ENCODE measurements around the gene APOM.

Gene APOM

GRCh38 chr6:31621991-31622390, 33.7 kb upstream of the APOM start (continued):
- TF ChIP-seq HIC1 (tag by site-specific recombination; IDR thresholded peaks at IDR 0.05) (no peak), ZNF548 (tag by site-specific recombination; IDR thresholded peaks at IDR 0.05) (no peak), ZBTB20 (tag by site-specific recombination; IDR thresholded peaks at IDR 0.05) (0 out of 2 replicates have a peak, but pooled peaks have one; percentile 19), WT1 (tag by site-specific recombination; IDR thresholded peaks at IDR 0.05) (no peak), ZNF555 (tag by site-specific recombination; conservative IDR thresholded peaks at IDR 0.05) (no peak), SETDB1 (IDR thresholded peaks at IDR 0.05; ENCODE audit: insufficient read length, low read length) (no peak)

DNA sequence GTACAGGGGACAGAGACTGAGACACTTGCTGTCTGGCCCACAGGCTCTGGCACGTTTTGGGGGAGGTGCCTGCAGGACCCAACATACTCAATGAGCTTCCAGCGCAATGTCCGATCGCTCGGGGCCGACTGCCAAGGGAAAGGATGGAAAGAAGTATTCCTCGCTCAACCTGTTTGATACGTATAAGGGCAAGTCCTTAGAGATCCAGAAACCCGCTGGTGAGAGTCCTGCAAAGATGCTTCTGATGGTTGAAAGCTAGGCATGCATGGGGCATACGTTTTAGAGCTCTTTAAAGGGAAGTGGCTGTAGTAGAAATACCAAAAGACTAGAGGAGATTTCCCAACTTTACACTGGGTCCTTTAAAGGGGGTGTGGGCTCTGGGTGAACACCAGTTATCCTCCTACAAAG, 33.0 kb upstream of the APOM start:
- Histone ChIP-seq H3K4me1 (ENCODE audit: control insufficient read depth, insufficient read depth, low read length) (peaks cover 7% of the 10 kb centered on the region; the same call in 1 of the 2 replicates), H3K36me3 (ENCODE audit: control insufficient read depth in 2 of 2, insufficient read depth in 1 of 2, low read length in 2 of 2) (peaks cover 45 to 65% of the 10 kb centered on the region in 2 experiments), H3K27ac (ENCODE audit: extremely low read depth, low read depth, low read length) (peak overlapping the region; percentile 99), H3K4me3 (ENCODE audit: low read depth, low read length) (peak overlapping the region; percentile 97; the same call in 1 of the 2 replicates), H3K9me3 (ENCODE audit: control insufficient read depth, insufficient read depth, low read depth, low read length) (no peaks in the 10 kb centered on the region)
- ChIA-PET POLR2A (interaction anchor here (0.7 to 9.7 kb wide), 15 partner anchors 13 to 1332 kb away, joined by 3 to 123 read pairs (median 4); partner anchors contain the start of genes ATP6V1G2, BAG6, DDX39B and GPANK1), CTCF (interaction anchor here (0.7 to 1.4 kb wide), 5 partner anchors 11 to 78 kb away, joined by 3 to 7 read pairs (median 5); partner anchors contain the start of gene ATP6V1G2)
- TF ChIP-seq ZNF223 (tag by site-specific recombination; IDR thresholded peaks at IDR 0.05) = no peak
- TF ChIP-seq ZNF514 (tag by site-specific recombination; IDR thresholded peaks at IDR 0.05) = no peak
- TF ChIP-seq, protein P1, sequence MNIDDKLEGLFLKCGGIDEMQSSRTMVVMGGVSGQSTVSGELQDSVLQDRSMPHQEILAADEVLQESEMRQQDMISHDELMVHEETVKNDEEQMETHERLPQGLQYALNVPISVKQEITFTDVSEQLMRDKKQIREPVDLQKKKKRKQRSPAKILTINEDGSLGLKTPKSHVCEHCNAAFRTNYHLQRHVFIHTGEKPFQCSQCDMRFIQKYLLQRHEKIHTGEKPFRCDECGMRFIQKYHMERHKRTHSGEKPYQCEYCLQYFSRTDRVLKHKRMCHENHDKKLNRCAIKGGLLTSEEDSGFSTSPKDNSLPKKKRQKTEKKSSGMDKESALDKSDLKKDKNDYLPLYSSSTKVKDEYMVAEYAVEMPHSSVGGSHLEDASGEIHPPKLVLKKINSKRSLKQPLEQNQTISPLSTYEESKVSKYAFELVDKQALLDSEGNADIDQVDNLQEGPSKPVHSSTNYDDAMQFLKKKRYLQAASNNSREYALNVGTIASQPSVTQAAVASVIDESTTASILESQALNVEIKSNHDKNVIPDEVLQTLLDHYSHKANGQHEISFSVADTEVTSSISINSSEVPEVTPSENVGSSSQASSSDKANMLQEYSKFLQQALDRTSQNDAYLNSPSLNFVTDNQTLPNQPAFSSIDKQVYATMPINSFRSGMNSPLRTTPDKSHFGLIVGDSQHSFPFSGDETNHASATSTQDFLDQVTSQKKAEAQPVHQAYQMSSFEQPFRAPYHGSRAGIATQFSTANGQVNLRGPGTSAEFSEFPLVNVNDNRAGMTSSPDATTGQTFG (tag by site-specific recombination; IDR thresholded peaks at IDR 0.05; ENCODE audit: borderline replicate concordance) = no peak
- TF ChIP-seq, protein P2, sequence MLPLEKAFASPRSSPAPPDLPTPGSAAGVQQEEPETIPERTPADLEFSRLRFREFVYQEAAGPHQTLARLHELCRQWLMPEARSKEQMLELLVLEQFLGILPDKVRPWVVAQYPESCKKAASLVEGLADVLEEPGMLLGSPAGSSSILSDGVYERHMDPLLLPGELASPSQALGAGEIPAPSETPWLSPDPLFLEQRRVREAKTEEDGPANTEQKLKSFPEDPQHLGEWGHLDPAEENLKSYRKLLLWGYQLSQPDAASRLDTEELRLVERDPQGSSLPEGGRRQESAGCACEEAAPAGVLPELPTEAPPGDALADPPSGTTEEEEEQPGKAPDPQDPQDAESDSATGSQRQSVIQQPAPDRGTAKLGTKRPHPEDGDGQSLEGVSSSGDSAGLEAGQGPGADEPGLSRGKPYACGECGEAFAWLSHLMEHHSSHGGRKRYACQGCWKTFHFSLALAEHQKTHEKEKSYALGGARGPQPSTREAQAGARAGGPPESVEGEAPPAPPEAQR (tag by site-specific recombination; IDR thresholded peaks at IDR 0.05) = no peak
- no peak for TF ChIP-seq TCF7L2 (IDR thresholded peaks at IDR 0.05; ENCODE audit: borderline replicate concordance, low read depth, low read length)
- TF ChIP-seq ZBTB20 (tag by site-specific recombination; IDR thresholded peaks at IDR 0.05) = no peak
- TF ChIP-seq ZNF48 (tag by site-specific recombination; IDR thresholded peaks at IDR 0.05) = no peak
- no peak for TF ChIP-seq ZNF221 (tag by site-specific recombination; IDR thresholded peaks at IDR 0.05; ENCODE audit: borderline replicate concordance)
- no peak for TF ChIP-seq ZNF335 (tag by site-specific recombination; conservative IDR thresholded peaks at IDR 0.05)
- no peak for TF ChIP-seq ZBTB6 (tag by site-specific recombination; IDR thresholded peaks at IDR 0.05)

GRCh38 chr6:31624070-31624469, 31.6 kb upstream of the APOM start:
- ChIA-PET POLR2A (interaction anchor here (1.0 to 9.7 kb wide), 2 partner anchors 12 to 83 kb away, joined by 3 to 123 read pairs; partner anchors contain the start of gene DDX39B), CTCF (interaction anchor here (1.0 kb wide), 1 partner anchor 106 kb away, joined by 3 read pairs; no protein-coding TSS in a partner anchor)
- H3K36me3 ChIP-seq (ENCODE audit: control insufficient read depth in 2 of 2, insufficient read depth in 1 of 2, low read length in 2 of 2) = peaks cover 58 to 79% of the 10 kb centered on the region in 2 experiments
- no peak for TF ChIP-seq ZNF658 (tag by site-specific recombination; IDR thresholded peaks at IDR 0.05)
- no peak overlapping the region for H3K27ac ChIP-seq (ENCODE audit: extremely low read depth, low read depth, low read length)
- H3K4me3 ChIP-seq (ENCODE audit: low read depth, low read length) = no peak overlapping the region
- H3K9me3 ChIP-seq (ENCODE audit: control insufficient read depth, insufficient read depth, low read depth, low read length) = no peaks in the 10 kb centered on the region
- peaks cover 7% of the 10 kb centered on the region; the same call in 1 of the 2 replicates for H3K4me1 ChIP-seq (ENCODE audit: control insufficient read depth, insufficient read depth, low read length)

Measured in HEK293 (cell line).